IPS-11a (cell line): ENCODE data around the gene FSIP1.

Experiments used
- H3K4me3 ChIP-seq: one replicate; pipeline ENCODE4 v1.5.1; 2013; ENCODE audit warnings: low read depth, low read length, control low read depth

FSIP1 gene

DNA sequence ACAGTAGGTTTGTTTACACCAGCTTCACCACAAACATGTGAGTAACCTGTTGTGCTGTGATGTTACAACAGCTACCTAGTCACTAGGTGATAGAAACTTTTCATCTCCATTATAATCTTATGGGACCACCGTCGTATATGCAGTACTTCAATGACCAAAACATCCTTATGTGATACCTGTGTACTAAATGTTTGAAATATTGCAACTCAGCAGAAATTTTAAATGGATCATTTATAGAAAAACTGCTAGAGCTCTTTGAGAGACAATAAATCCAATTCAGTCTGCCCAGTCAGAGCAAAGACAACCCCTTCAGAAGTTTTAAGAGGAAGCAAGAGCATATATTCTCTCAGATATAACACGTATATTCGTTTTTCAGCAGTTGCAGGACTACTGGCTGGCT is 128.3 kb downstream of the FSIP1 start:
- no peak overlapping the region for H3K4me3 ChIP-seq

DNA sequence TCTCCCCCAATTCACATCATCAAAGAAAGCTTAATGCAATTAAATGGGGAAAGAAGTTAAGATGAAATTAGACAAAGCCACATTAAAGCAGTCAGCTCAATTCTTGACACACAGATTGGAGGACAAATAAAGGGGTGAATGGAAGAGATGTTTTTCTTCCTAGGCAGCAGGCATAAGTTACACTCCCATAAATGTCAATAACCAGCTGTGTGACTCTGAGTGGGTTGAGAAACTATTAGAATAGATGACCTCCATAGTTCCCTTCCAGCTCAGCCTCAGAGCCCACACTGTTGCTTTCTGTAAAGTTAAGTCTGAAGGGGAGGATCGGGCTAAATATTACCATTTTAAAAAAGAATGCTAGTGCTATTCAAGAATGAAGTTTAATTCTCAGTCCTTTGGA is 130.8 kb downstream of the FSIP1 start:
- H3K4me3 ChIP-seq, result no peak overlapping the region

DNA sequence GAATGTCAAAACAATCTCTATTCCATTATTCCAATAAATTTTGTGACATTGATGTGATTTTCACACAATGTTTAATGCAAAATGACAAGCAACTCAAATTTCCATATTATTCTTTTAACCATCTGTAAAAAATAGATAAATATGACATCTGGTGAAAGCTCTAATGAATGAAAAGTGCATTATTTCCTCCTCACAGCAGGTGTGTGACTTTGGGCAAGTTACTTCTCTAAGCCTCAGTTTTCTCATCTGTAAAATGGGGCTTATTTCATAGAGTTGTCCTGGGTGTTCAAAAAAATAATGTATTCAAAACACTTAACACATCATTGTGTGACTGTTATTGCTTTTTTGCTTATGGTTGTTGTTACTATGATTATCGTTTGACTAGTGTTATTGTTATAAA is 131.3 kb downstream of the FSIP1 start:
- H3K4me3 ChIP-seq, result no peak overlapping the region

DNA sequence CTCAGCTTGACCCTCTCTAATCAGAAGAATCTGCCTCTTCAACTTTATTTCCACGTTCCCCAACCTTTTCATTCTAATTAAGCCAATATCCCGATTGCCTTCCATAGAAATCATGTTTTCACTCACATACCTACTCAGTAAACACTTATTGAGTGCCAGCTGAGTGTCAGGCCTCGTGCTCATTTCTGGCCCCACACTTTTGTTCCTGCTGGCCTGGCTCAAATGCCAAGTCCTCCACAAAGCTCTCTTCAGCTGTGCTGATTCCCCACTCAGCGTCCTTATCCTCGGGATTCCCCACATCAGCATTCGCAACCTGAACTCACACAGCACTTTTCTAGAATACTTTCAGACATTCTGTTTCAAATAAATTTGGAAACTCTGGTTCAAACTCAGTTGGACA is 132.9 kb downstream of the FSIP1 start:
- no peak overlapping the region for H3K4me3 ChIP-seq

DNA sequence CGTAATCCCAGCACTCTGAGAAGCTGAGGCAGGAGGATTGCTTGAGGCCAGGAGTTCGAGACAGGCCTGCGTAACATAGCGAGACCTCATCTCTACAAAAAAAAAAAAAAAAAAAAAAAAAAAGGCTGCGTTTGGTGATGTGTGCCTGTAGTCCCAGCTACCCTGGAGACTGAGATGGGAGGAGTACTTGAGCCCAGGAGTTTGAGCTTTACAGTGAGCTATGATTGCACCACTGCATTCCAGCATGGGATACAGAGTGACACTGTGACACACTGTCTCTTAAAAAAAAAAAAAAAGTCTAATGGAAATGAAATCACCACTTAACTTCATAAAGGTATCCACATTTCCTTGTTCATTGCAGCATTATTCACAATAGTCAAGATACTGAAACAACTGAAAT is 136.2 kb downstream of the FSIP1 start:
- no peak overlapping the region for H3K4me3 ChIP-seq

DNA sequence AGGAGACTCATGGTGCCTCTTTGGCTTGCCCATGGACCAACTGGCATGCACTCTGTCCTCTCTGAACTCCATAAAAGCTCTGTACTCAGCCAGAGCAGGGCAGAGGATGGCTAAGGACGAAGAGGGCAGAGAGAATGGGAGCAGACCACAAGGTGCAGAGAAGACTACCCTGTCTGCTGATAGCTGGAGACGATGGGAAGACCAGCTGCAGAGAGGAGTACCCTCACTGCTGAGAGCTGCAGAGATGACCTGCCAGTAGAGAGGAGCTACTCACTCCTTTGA is 136.7 kb downstream of the FSIP1 start:
- no peak overlapping the region for H3K4me3 ChIP-seq

DNA sequence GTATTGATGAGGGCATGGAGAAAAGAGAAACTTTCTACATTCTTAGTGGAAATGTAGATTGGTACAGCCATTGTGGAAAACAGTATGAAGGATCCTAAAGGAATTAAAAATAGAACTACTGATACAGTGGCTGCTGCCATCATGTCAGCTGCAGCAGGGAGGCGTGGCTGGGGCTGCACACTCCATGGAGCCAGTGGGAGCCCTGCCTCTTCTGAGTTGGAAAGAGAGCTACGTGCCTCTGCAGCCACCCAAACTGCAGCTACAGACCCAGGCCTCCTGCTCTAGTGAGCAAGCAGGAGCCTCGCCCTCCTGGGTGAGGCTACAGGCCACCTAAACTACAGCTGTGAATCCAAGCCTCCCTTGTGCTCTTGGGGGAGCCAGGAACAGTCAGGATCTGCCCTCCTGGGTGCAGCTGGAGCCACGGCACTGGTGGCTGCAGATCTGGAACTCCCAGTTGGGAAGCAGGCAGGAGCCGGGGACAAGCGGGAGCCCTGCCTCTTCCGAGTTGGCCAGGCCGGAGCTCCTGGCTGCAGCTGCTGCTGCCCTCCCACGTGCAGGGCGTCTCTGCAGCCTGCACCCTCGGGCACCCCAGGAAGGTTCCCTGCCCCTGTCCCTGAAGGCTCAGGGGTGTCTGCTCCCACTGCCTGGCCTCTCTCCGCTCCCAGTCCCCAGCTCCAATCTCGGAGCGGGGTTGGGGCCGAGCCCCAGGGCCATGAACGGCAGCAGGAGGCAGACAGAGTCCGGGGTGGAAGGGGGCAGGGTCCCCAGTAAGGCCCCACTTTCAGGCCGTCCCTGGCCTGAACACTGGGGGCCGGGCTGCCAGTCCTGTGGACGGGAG is 137.3 kb downstream of the FSIP1 start:
- no peak overlapping the region for H3K4me3 ChIP-seq

DNA sequence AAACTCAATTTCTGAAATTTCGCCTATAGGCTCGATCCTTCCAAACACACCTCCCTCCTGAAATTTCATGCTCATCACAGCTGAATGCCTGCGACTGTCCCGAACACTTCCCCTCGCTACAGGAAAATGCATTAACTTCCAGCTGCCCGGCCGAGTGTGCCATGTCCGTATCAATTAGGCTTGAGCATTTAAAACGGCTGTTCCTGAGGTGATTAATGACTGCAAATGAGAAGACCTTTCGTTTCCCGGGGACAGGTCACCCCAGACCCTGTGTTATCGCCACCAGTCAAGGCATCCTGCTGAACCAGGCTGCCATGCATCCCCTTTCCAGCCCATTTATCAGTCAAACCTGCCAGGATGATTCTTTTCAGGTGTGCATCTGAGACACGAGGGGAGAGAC is 138.5 kb downstream of the FSIP1 start:
- H3K4me3 ChIP-seq, result no peak overlapping the region

DNA sequence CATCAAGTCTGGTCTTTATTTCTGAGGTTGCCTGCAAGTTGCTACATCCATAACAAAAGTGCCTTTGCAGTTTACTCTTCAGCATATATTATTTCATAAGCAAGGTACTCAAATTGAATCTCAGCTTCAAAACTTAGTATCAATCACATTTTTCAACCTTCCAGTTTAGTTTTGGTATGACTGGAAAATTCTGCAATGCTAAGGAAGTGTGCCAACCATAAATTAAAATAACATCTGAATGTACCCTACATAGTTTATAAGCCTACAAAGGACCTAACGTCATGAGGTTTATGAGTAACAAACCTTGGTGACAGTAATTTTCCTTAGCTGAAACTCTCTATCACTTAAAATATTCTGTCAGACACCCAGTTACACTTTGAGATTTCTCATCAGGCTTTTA is 138.9 kb downstream of the FSIP1 start:
- no peak overlapping the region for H3K4me3 ChIP-seq

DNA sequence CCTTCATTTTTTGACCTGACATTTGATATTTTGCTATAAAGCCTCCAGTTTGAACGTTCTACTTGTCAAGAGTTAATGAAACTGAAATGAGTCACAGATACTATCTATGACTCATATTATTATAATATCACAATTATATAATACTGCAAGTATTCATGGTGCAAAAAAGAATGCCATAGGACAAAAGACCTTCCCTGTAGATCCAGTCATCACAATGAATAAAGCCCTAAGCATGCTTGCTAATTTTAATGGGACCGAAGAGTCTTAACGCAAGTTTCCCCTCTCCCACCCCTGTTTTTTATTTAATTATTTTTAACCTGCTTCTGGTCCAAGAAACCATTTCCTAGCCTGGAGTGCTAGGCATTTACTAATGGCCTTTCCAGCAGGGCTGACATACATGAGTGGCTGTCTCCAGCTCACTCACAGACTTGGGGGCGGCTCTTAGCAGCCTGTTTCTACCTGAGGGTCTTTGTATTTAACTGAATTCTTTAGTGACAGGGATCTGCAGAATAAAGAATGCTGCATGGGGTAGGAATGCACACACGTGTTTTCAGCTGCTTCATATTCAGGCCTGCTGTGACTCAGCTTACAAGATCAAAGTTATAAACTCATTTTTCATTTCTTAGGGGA is 140.5 kb downstream of the FSIP1 start:
- no peak overlapping the region for H3K4me3 ChIP-seq

DNA sequence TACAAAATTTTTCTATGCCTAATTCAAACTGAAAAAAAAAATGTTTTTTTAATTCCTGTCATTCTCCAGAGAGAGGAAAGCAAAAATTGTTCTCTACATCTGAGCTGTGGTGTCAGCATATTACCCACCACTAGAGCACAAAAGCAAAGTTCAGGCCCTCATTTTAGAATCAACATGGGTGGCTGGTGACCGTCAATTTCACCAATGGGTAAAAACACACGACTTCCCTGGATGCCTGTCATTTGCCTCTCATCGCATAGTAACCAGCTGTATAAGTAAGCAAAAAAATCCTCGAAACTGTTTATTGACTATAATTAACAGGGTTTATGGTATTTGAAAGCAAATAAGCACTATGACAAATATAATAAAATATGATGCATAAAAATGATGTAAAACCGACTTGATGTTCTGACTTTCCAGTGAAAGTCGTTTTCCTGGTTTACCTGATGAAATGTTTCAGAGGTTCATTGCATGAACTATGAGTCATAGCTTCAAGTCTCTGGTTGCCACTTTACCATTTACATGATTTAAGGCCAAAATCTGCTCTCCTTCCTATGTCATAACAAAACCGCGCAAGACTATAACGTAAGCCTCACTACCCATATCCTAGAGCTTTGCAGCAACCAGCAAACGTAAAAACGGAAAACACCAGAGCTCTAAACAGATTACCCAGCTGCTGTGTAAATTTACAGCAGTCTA is 141.3 kb downstream of the FSIP1 start:
- H3K4me3 ChIP-seq, result no peak overlapping the region

DNA sequence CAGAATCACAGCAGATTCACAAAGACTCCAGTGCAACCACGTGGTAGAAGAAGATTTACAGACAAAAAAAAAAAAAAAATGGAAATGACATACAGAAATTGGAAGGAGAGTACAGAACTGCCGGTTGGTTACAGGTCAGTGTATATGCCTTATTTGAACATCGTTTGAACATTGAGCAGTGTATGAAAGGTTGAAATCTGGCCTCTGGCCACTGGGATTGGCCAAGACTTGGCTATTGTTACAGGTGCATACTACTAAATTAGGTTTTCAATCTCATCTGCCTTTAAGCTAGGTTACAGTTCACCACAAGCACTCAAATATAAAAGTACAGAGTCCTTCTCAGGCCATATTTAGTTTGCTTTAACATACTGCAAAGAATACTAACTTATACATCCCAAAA is 142.0 kb downstream of the FSIP1 start:
- H3K4me3 ChIP-seq, result no peak overlapping the region

DNA sequence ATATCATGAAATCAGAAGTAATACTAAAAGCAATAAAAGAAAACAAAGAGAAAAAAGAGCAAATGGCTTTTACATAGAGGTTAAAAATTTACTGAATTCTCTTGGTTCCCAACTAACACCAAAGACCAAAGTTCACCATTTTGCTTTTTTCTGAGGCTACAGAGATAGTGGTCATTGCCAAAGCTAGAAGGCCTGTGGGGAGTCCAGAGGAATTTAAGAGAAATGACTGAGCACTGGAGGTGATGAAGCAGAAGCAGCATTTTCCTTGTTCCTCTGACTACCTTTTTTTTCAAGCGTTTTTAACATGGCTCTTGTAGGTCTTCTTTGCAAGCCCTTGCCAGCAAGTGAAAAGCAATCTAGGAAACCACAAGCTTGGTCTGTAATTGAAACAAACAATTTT is 143.6 kb downstream of the FSIP1 start:
- H3K4me3 ChIP-seq, result no peak overlapping the region

DNA sequence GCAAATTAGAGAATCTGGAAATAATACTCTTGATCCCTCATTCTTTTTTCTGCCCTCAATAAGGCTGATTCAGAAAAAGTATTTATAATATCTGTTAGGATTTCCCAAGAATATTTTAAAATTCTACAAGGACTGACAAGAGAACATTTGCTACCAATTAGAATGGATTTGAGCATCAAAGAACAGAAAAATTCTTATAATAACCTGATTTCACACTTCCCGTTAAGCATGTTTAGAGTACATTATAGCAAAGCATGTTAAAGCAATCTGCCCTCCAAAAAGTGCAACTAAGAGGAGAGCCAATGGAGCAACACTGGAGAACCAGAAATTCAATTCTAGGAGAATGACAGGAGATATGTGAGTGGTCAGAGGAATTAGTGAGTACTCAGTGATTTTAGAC is 144.6 kb downstream of the FSIP1 start:
- no peak overlapping the region for H3K4me3 ChIP-seq

DNA sequence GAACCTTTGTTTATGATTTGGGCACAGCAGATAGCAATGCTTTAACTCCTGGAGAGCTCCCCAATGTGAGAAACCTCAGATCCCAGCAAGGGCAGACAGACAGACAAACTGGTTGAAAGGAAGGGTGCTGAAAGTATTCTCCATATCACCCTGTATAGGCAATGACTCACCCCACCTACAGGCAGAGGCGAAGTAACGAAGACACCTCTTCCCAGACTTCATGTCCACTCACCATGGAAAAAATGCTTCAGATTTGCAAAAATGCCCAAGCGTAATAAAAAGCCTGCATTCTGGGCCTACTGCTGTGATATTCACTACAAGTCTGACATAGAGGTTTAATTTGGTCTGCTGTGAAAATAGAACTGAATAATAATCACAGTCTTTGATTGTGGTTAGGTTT is 151.3 kb downstream of the FSIP1 start:
- no peak overlapping the region for H3K4me3 ChIP-seq

DNA sequence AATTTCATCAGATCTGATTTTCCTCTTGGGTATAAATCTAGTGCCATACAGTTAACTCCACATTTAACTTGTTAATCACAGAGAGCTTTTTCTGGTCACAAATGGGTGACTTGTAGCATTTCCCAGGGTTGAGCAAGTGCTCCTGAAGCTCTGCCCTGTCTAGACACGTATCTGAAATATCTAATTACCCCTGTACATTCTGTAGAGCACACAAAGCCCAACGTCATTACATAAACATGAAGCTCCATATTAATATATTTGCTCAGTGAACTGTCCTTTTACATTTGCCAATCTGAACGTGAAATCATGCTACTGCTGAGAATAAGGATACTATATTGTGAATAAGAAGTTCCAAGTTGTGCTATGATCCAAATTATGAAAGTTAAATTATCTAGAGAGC is 152.7 kb downstream of the FSIP1 start:
- H3K4me3 ChIP-seq, result no peak overlapping the region

DNA sequence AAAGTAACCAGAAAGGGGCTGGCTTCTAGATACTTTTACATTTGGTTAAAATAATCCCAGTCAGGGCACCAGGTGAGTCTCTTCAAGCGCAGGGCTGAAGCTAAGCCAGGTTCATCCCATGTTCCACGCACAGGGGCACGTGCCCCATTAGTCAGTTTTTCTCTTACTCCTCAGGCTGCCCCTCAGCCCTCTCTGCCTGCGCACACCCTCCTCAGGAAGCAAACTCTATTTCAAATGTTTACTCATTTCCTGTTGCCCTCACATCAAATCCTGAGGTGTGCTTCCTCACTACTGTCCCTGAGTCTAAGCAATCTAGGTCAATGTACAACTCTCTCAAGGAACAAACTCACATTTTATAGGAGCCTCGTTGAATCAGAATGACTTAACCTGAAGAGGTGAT is 153.3 kb downstream of the FSIP1 start:
- no peak overlapping the region for H3K4me3 ChIP-seq

DNA sequence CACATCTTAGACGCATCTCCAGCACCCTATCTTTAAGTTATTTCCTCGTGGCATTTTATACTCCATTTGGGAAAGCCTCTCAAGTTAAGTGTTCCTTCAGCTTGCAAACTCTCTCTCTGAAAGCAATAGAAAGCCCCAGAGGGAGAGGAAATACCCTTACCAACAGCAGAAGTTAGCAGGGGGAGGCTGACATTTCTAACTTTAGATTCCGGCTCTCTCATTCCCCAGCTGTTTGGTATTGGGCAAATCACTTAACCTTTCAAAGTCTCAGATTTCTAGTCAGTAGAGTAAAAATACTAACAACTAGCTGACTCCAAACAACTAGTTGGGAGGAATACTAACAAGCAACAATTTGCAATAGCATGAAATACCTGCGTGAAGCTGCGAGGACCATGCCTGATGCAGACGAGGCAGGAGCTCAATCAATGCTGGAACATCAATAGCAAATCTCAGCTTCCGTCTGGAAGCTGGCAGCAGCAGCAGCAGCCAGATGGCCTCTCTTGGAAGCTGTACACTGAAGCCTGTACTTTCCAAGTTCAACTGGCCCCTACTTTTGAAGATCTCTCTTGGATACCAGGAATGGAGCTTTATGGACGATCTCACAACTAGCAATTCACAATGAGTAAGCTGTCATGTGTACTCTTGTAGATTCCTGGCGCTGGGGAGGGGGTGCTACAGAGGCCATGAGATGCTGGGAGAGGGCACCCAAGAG is 153.9 kb downstream of the FSIP1 start:
- no peak overlapping the region for H3K4me3 ChIP-seq

DNA sequence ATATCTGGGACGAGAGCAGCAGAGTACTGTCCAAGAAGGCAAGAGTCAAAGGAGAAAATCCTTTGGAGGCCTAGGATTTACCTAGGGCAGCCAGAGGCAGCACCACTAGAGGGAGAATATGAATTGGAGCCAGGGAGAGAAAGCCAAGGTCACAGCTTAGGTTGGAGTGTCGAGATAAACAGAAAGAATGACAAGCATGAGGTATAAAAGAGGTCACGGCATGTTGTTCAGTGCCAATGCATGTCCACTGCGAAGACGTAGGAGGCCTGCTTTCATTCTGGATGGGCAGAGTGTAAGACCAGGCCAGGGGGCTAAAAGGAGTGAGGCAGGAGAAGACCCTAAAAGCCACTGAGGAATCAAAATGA is 154.5 kb downstream of the FSIP1 start:
- no peak overlapping the region for H3K4me3 ChIP-seq

DNA sequence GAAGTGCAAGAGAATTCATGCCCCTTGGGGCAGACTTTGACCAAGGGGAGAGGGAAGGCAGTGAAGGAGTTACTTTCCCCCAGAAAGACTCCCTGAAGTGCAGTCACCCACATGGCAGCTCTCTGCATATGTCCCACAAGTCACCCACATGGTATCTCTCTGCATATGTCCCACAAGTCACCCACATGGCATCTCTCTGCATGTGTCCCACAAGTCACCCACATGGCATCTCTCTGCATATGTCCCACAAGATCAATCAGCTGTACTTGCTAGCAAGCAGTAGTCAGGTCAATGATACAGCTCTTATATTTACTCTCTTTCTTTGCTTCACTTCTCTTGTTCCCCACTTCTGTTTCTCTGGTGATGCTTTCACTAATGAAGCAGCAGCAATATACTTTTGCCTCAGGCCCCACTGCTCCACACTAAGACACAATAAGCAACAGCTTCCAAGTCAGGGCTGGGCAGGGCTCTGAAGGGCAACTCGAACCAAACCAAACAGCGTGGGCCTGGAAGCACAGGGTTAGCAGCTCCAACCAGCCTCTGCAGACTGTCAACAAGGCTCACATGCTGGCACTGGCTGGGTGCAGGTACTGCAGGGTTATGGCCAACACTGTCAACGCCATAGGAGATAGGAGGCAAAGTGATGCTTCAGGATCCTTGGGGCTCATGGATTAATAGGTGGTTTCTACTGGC is 155.0 kb downstream of the FSIP1 start:
- H3K4me3 ChIP-seq, result no peak overlapping the region

DNA sequence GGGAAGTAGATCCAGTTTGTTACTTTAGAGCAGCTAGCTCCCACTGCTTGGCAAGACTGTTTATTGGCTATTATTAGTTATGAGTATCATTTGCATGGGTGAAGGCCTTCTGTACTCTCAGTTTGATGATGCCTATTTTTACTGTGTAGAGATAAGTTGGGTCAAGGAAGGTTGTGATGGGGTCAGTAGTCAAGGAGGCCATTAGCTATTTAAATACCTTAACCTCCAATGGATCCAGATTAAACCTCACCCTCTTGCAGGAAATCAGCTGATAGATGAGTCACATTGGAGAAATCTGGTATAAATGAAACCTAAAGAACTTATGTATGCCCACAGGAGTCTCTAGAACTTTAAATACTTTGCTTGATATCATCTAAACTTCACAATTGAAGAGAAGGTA is 156.8 kb downstream of the FSIP1 start:
- H3K4me3 ChIP-seq, result no peak overlapping the region
